ENCODE data around the gene MAPKAPK2.

The MAPKAPK2 gene

GRCh38 chr1:206664740-206665139 lies 20.0 kb upstream of the MAPKAPK2 start:
- no peak for DNase-seq (ENCODE audit: low read depth)
- H3K4me3 ChIP-seq (ENCODE audit: low read depth, low read length) = no peak overlapping the region
- TF ChIP-seq CTCF (IDR thresholded peaks at IDR 0.05; ENCODE audit: insufficient read depth, low read depth, low read length, missing control alignments) = no peak

- no peak for DNase-seq (ENCODE audit: low read depth)
These were observed 18.6 kb upstream of the MAPKAPK2 start for GRCh38 chr1:206666031-206666561.

GRCh38 chr1:206666954-206667665 lies 17.6 kb upstream of the MAPKAPK2 start:
- H3K4me3 ChIP-seq (ENCODE audit: low read depth, low read length) = no peak overlapping the region
- no peak for DNase-seq (ENCODE audit: low read depth)

More at GRCh38 chr1:206666031-206666561, 18.6 kb upstream of the MAPKAPK2 start:
- H3K4me3 ChIP-seq (ENCODE audit: low read depth, low read length) = no peak overlapping the region
- no peak for TF ChIP-seq CTCF (IDR thresholded peaks at IDR 0.05; ENCODE audit: insufficient read depth, low read depth, low read length, missing control alignments)

GRCh38 chr1:206668351-206668750 lies 16.4 kb upstream of the MAPKAPK2 start:
- TF ChIP-seq CTCF (IDR thresholded peaks at IDR 0.05; ENCODE audit: insufficient read depth, low read depth, low read length, missing control alignments) = no peak
- no peak for DNase-seq (ENCODE audit: low read depth)
- no peak overlapping the region for H3K4me3 ChIP-seq (ENCODE audit: low read depth, low read length)

More at GRCh38 chr1:206666954-206667665, 17.6 kb upstream of the MAPKAPK2 start:
- TF ChIP-seq CTCF (IDR thresholded peaks at IDR 0.05; ENCODE audit: insufficient read depth, low read depth, low read length, missing control alignments) = no peak

- no peak for TF ChIP-seq CTCF (IDR thresholded peaks at IDR 0.05; ENCODE audit: insufficient read depth, low read depth, low read length, missing control alignments)
- no peak for DNase-seq (ENCODE audit: low read depth)
These were observed 15.8 kb upstream of the MAPKAPK2 start for GRCh38 chr1:206668874-206669410.

GRCh38 chr1:206672011-206672688 lies 12.6 kb upstream of the MAPKAPK2 start:
- H3K4me3 ChIP-seq (ENCODE audit: low read depth, low read length) = no peak overlapping the region
- no peak for TF ChIP-seq CTCF (IDR thresholded peaks at IDR 0.05; ENCODE audit: insufficient read depth, low read depth, low read length, missing control alignments)
- no peak for DNase-seq (ENCODE audit: low read depth)

More at GRCh38 chr1:206668874-206669410, 15.8 kb upstream of the MAPKAPK2 start:
- no peak overlapping the region for H3K4me3 ChIP-seq (ENCODE audit: low read depth, low read length)

Data from GM12865 (cell line).